Mesenchymal stem cell (in vitro differentiated cells and primary cell): ENCODE data around the gene KCNJ10.

Experiments used
- DNase-seq: peaks from one replicate; pipeline ENCODE4 v3.0.0-alpha.2; 2013
- H2AFZ ChIP-seq: one replicate; pipeline ENCODE4 v1.6.1; 2013; ENCODE audit warnings: low read depth, mild to moderate bottlenecking, control low read depth, inconsistent platforms, low read length, moderate library complexity
- H2AK5ac ChIP-seq: 2 replicates; pipeline ENCODE4 v1.6.1; 2013; ENCODE audit warnings: low read length, moderate library complexity, mild to moderate bottlenecking, inconsistent platforms; ENCODE audit not compliant: severe bottlenecking
- H2BK120ac ChIP-seq: one replicate; pipeline ENCODE4 v1.6.1; 2013; ENCODE audit warnings: low read depth, mild to moderate bottlenecking, inconsistent platforms, low read length, moderate library complexity
- H2BK12ac ChIP-seq, 2 experiments: one replicate each; pipeline ENCODE4 v1.6.1; 2013; ENCODE audit warnings: inconsistent platforms in 2 of 2, low read length in 2 of 2, mild to moderate bottlenecking in 2 of 2, moderate library complexity in 2 of 2, control low read depth in 1 of 2
- H2BK15ac ChIP-seq: one replicate; pipeline ENCODE4 v1.6.1; 2013; ENCODE audit warnings: mild to moderate bottlenecking, low read depth, inconsistent platforms; ENCODE audit not compliant: poor library complexity, severe bottlenecking
- H2BK5ac ChIP-seq: 2 replicates; pipeline ENCODE4 v1.6.1; 2013; ENCODE audit warnings: low read depth, mild to moderate bottlenecking, low read length, control low read depth, inconsistent platforms; ENCODE audit not compliant: poor library complexity, severe bottlenecking
- H3K14ac ChIP-seq, 2 experiments: one replicate each; pipeline ENCODE4 v1.6.1; 2013; ENCODE audit warnings: inconsistent platforms in 2 of 2, low read length in 2 of 2, control low read depth in 1 of 2, mild to moderate bottlenecking in 1 of 2, moderate library complexity in 1 of 2
- H3K18ac ChIP-seq, 2 experiments: one replicate each; pipeline ENCODE4 v1.6.1; 2013; ENCODE audit warnings: inconsistent platforms in 2 of 2, low read length in 2 of 2, control low read depth in 1 of 2, low read depth in 1 of 2, mild to moderate bottlenecking in 1 of 2
- H3K23ac ChIP-seq, 2 experiments: one replicate each; pipeline ENCODE4 v1.6.1; 2013; ENCODE audit warnings: inconsistent platforms in 2 of 2, low read length in 2 of 2, mild to moderate bottlenecking in 2 of 2, moderate library complexity in 2 of 2, control low read depth in 1 of 2
- H3K27ac ChIP-seq: 2 replicates; pipeline ENCODE4 v1.5.1; 2013; ENCODE audit warnings: mild to moderate bottlenecking, moderate library complexity, low read length, control low read depth, inconsistent platforms; ENCODE audit not compliant: poor library complexity, severe bottlenecking
- H3K27me3 ChIP-seq, 2 experiments: 2 replicates each; pipeline versions ENCODE4 v1.6.1 to v1.7.0; 2013; ENCODE audit warnings: low read length in 2 of 2, mild to moderate bottlenecking in 2 of 2, moderate library complexity in 2 of 2, control low read depth in 1 of 2, inconsistent platforms in 1 of 2; ENCODE audit not compliant: control insufficient read depth in 1 of 2, insufficient read depth in 1 of 2
- H3K36me3 ChIP-seq, 2 experiments: 2 replicates each; pipeline versions ENCODE4 v1.6.1 to v1.7.0; 2013; ENCODE audit warnings: low read length in 2 of 2, control low read depth in 1 of 2, inconsistent platforms in 1 of 2, low read depth in 1 of 2, mild to moderate bottlenecking in 1 of 2; ENCODE audit not compliant: insufficient read depth in 2 of 2, control insufficient read depth in 1 of 2
- H3K4ac ChIP-seq, 2 experiments: one replicate each; pipeline ENCODE4 v1.6.1; 2013; ENCODE audit warnings: inconsistent platforms in 2 of 2, low read length in 2 of 2, mild to moderate bottlenecking in 2 of 2, moderate library complexity in 2 of 2, control low read depth in 1 of 2, low read depth in 1 of 2
- H3K4me1 ChIP-seq: 2 replicates; pipeline ENCODE4 v1.6.1; 2013; ENCODE audit warnings: low read depth, low read length, control low read depth; ENCODE audit not compliant: control insufficient read depth, insufficient read depth
- H3K4me2 ChIP-seq: 2 replicates; pipeline ENCODE4 v1.6.1; 2013; ENCODE audit warnings: low read length, mild to moderate bottlenecking, inconsistent platforms; ENCODE audit not compliant: poor library complexity, severe bottlenecking
- H3K4me3 ChIP-seq, 2 experiments: 2 replicates each; pipeline versions ENCODE4 v1.5.1 to v1.7.0; 2013; ENCODE audit warnings: low read length in 2 of 2, mild to moderate bottlenecking in 2 of 2, control low read depth in 1 of 2, low read depth in 1 of 2; ENCODE audit not compliant: insufficient read depth in 1 of 2
- H3K79me1 ChIP-seq: replicated peaks from 2 replicates; pipeline ENCODE4 v1.6.1; 2013; ENCODE audit warnings: mild to moderate bottlenecking, control low read depth, low read length, inconsistent platforms; ENCODE audit not compliant: poor library complexity, severe bottlenecking
- H3K9ac ChIP-seq: 2 replicates; pipeline ENCODE4 v1.7.0; 2013; ENCODE audit warnings: mild to moderate bottlenecking, low read length, moderate library complexity
- H3K9me3 ChIP-seq: 2 replicates; pipeline ENCODE4 v1.7.0; 2013; ENCODE audit warnings: mild to moderate bottlenecking, low read length; ENCODE audit not compliant: control insufficient read depth
- H4K8ac ChIP-seq: one replicate; pipeline ENCODE4 v1.6.1; 2013; ENCODE audit warnings: inconsistent platforms, mild to moderate bottlenecking, low read length, moderate library complexity
- H4K91ac ChIP-seq: one replicate; pipeline ENCODE4 v1.6.1; 2013; ENCODE audit warnings: mild to moderate bottlenecking, low read length, inconsistent platforms
- WGBS: methylation state at CpG from one replicate; pipeline ENCODE4 v1.1.7; 2013; ENCODE audit warnings: mixed read lengths; 5-methylcytosine and 5-hydroxymethylcytosine counted together

Gene KCNJ10

DNA sequence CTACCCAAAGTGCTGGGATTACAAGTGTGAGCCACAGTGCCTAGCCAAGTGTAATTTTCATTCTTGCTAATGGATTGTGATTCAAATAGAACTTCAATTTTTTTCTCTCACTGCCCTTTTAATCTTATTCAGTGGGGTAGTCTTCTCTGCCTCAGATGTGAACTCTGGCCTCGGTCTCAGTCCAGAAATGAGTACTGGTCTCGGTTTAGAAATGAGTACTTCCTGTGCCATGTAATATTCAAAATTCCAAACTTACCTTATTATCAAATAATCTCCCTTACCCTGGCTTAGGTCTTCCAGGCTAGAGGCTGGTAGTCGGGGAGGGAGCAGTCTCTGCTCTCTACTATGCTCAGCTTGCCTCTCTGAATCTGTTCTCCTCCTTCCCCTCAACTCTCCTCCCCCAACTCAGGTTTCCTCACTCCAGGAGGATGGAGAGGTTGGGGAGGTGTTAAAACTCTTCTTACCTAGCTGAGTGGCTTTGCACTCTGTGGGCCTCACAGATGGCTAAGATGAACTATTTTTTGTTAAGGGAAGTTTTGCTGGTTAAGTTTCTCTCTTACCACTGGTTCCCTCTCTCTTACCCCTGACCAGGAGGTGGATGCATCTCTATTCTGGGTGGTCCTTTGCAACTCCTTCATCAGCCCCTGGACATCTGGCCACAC is 111.1 kb downstream of the KCNJ10 start:
- H3K27me3 ChIP-seq, result peaks cover 0 to 29% of the 10 kb centered on the region in 2 experiments
- no peak overlapping the region for H3K14ac ChIP-seq
- H4K91ac ChIP-seq, result no peak overlapping the region
- H2AK5ac ChIP-seq, result no peak overlapping the region
- no peaks in the 10 kb centered on the region for H3K36me3 ChIP-seq
- no peak overlapping the region for H3K4ac ChIP-seq
- no peak overlapping the region for H2BK120ac ChIP-seq
- no peak overlapping the region for H2AFZ ChIP-seq
- no peak overlapping the region for H3K9ac ChIP-seq
- DNase-seq, result no peak
- H3K23ac ChIP-seq, result no peak overlapping the region
- H2BK15ac ChIP-seq, result no peak overlapping the region
- H3K4me3 ChIP-seq, result no peak overlapping the region
- H4K8ac ChIP-seq, result no peak overlapping the region
- no peak overlapping the region for H3K4me2 ChIP-seq
- H3K18ac ChIP-seq, result no peak overlapping the region
- no peaks in the 10 kb centered on the region for H3K9me3 ChIP-seq
- H2BK5ac ChIP-seq, result no peak overlapping the region
- 68% methylated on average over 3 of the region's 3 CpGs for WGBS
- no peak overlapping the region for H3K27ac ChIP-seq
- H3K4me1 ChIP-seq, result no peaks in the 10 kb centered on the region
- H2BK12ac ChIP-seq, result no peak overlapping the region
- H3K79me1 ChIP-seq, result no peaks in the 10 kb centered on the region

GRCh38 chr1:159957824-159958268 is 112.1 kb downstream of the KCNJ10 start:
- Histone ChIP-seq H2BK15ac (no peak overlapping the region), H3K14ac (peak overlapping the region in 1 of 2 experiments; percentile 71), H3K27me3 (peaks cover 0 to 37% of the 10 kb centered on the region in 2 experiments), H3K9ac (no peak overlapping the region), H4K8ac (no peak overlapping the region), H3K9me3 (no peaks in the 10 kb centered on the region), H3K4ac (no peak overlapping the region), H3K27ac (no peak overlapping the region), H3K79me1 (no peaks in the 10 kb centered on the region), H3K18ac (no peak overlapping the region), H2BK5ac (no peak overlapping the region), H3K4me2 (no peak overlapping the region), H2BK120ac (no peak overlapping the region), H3K23ac (no peak overlapping the region), H3K36me3 (no peaks in the 10 kb centered on the region), H2AFZ (no peak overlapping the region), H2AK5ac (no peak overlapping the region), H3K4me3 (no peak overlapping the region), H2BK12ac (no peak overlapping the region), H3K4me1 (no peaks in the 10 kb centered on the region), H4K91ac (no peak overlapping the region)
- no peak for DNase-seq
- 76% methylated on average over 8 of the region's 9 CpGs for WGBS

GRCh38 chr1:159955456-159955855 is 114.5 kb downstream of the KCNJ10 start:
- no peaks in the 10 kb centered on the region for H3K4me1 ChIP-seq
- H2BK120ac ChIP-seq, result no peak overlapping the region
- no peak overlapping the region for H2BK12ac ChIP-seq
- H4K8ac ChIP-seq, result no peak overlapping the region
- no peak overlapping the region for H4K91ac ChIP-seq
- no peak overlapping the region for H3K9ac ChIP-seq
- H3K79me1 ChIP-seq, result no peaks in the 10 kb centered on the region
- no peak for DNase-seq
- no peak overlapping the region for H3K4me3 ChIP-seq
- 80% methylated on average over 3 of the region's 3 CpGs for WGBS
- no peaks in the 10 kb centered on the region for H3K9me3 ChIP-seq
- no peaks in the 10 kb centered on the region for H3K36me3 ChIP-seq
- H2AK5ac ChIP-seq, result no peak overlapping the region
- H3K18ac ChIP-seq, result no peak overlapping the region
- peaks cover 0 to 51% of the 10 kb centered on the region in 2 experiments for H3K27me3 ChIP-seq
- no peak overlapping the region for H3K4ac ChIP-seq
- H2BK5ac ChIP-seq, result no peak overlapping the region
- H2BK15ac ChIP-seq, result no peak overlapping the region
- no peak overlapping the region for H3K23ac ChIP-seq
- no peak overlapping the region for H3K4me2 ChIP-seq
- H2AFZ ChIP-seq, result no peak overlapping the region
- H3K27ac ChIP-seq, result no peak overlapping the region
- no peak overlapping the region for H3K14ac ChIP-seq

GRCh38 chr1:159953536-159954515 is 116.1 kb downstream of the KCNJ10 start, which contains the start of gene SLAMF9:
Gene SLAMF9 (minus strand): TSS chr1:159954237. CDS start chr1:159954137, 100 bp downstream.
- Histone ChIP-seq H3K14ac (no peak within 1 kb of the TSS), H3K4me1 (no peaks in the 10 kb centered on the region), H2AK5ac (no peak within 1 kb of the TSS), H3K36me3 (no peaks in the 10 kb centered on the region), H2BK5ac (no peak within 1 kb of the TSS), H2BK120ac (no peak within 1 kb of the TSS), H2BK15ac (no peak within 1 kb of the TSS), H3K4ac (no peak within 1 kb of the TSS), H3K4me3 (no peak within 1 kb of the TSS), H4K91ac (no peak within 1 kb of the TSS), H3K27me3 (peaks cover 0 to 55% of the 10 kb centered on the region in 2 experiments), H3K79me1 (no peaks in the 10 kb centered on the region), H2AFZ (no peak within 1 kb of the TSS), H3K27ac (no peak within 1 kb of the TSS), H3K9me3 (no peaks in the 10 kb centered on the region), H2BK12ac (no peak within 1 kb of the TSS), H4K8ac (no peak within 1 kb of the TSS), H3K23ac (no peak within 1 kb of the TSS), H3K4me2 (no peak within 1 kb of the TSS), H3K9ac (no peak within 1 kb of the TSS), H3K18ac (no peak within 1 kb of the TSS)
- 69% methylated on average over 11 of the region's 11 CpGs for WGBS
- peak; percentile 28 for DNase-seq
